ENCODE measurements around the gene PHAF1.

PHAF1 gene

GRCh38 chr16:67176662-67177061 lies 66.9 kb downstream of the PHAF1 start:
- no peak overlapping the region for H3K9ac ChIP-seq (ENCODE audit: low read depth, low read length)
- ATAC-seq (ENCODE audit: insufficient read depth, low read depth) (no peak), DNase-seq (no peak)
- no peak overlapping the region for H3K27ac ChIP-seq (ENCODE audit: low read length)
- peaks cover 13% of the 10 kb centered on the region for H3K79me2 ChIP-seq (ENCODE audit: insufficient read depth, low read length)
- peaks cover 3% of the 10 kb centered on the region for H3K27me3 ChIP-seq (ENCODE audit: insufficient read depth, low read length, poor library complexity)
- H4K20me1 ChIP-seq (ENCODE audit: insufficient read depth, low read length), result peaks cover 16% of the 10 kb centered on the region
- no peak overlapping the region for H3K4me2 ChIP-seq (ENCODE audit: insufficient read depth, low read length)
- no peak overlapping the region for H2AFZ ChIP-seq (ENCODE audit: low read depth, low read length)
- TF ChIP-seq EZH2 (IDR thresholded peaks at IDR 0.05; ENCODE audit: borderline replicate concordance, low read depth, low read length, severe bottlenecking) (no peak), CTCF (IDR thresholded peaks at IDR 0.05; ENCODE audit: borderline replicate concordance, extremely low read depth, low read length, poor library complexity, severe bottlenecking) (no peak)
- peaks cover 29% of the 10 kb centered on the region for H3K4me1 ChIP-seq (ENCODE audit: insufficient read depth, low read length)
- no peaks in the 10 kb centered on the region for H3K36me3 ChIP-seq (ENCODE audit: insufficient read depth, low read length)
- no peak overlapping the region for H3K4me3 ChIP-seq (ENCODE audit: low read depth in 1 of 2, low read length in 2 of 2)
- H3K9me3 ChIP-seq (ENCODE audit: insufficient read depth, low read length, severe bottlenecking), result no peaks in the 10 kb centered on the region

DNA sequence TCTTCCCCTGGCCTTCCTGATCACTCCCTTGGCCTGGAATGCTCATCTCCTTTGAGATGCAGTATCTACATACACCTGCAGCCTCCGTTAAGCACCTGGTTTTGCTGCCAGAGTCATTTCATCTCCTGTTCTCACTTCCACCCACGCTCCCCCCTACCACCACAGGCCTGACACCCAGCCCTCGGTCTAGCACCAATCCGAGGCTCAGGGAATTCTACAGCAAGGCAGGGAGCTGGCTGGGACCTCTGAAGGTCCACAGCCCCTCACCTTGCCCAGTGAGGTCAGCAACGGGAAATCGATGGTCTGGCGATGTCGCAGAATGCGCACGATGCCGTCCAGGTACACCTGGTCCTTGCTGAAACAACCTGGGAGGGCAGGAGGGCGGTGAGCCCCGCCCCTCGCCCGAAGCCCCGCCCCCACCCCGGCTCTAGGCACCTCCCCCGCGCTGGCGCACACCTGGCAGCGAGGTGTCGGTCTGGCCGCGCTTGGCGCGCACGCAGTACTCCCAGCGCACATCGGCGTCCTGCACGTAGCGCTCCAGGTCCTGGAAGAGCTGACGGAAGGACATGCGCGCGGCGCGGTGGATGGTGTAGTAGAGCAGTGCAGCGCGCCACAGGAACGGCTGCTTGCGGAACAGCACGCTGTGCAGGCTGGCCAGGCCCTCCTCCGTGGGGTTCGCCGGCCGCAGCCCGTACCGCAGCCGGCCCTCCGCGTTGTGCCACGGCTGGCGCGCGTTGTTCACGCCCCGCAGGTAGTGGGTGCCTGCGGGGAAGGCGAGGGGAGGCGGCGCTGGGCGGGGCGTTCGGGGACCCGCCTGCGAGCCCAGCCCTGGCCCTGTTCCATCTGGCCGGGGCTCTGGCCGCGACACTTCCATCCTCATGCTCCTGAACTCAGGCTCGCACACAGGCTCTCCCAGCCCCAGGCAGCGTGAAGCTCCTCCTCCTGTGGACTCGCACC lies 68.3 kb downstream of the PHAF1 start:
- Histone ChIP-seq H3K36me3 (ENCODE audit: insufficient read depth, low read length) (no peaks in the 10 kb centered on the region), H4K20me1 (ENCODE audit: insufficient read depth, low read length) (peaks cover 18% of the 10 kb centered on the region), H3K9me3 (ENCODE audit: insufficient read depth, low read length, severe bottlenecking) (no peaks in the 10 kb centered on the region), H3K27me3 (ENCODE audit: insufficient read depth, low read length, poor library complexity) (peaks cover 3% of the 10 kb centered on the region), H3K79me2 (ENCODE audit: insufficient read depth, low read length) (peaks cover 24% of the 10 kb centered on the region), H3K27ac (ENCODE audit: low read length) (no peak overlapping the region), H3K4me2 (ENCODE audit: insufficient read depth, low read length) (no peak overlapping the region), H3K4me3 (ENCODE audit: low read depth in 1 of 2, low read length in 2 of 2) (no peak overlapping the region), H3K4me1 (ENCODE audit: insufficient read depth, low read length) (peaks cover 42% of the 10 kb centered on the region), H3K9ac (ENCODE audit: low read depth, low read length) (no peak overlapping the region), H2AFZ (ENCODE audit: low read depth, low read length) (no peak overlapping the region)
- no peak for ATAC-seq (ENCODE audit: insufficient read depth, low read depth)
- TF ChIP-seq CTCF (IDR thresholded peaks at IDR 0.05; ENCODE audit: borderline replicate concordance, extremely low read depth, low read length, poor library complexity, severe bottlenecking) (no peak), EZH2 (IDR thresholded peaks at IDR 0.05; ENCODE audit: borderline replicate concordance, low read depth, low read length, severe bottlenecking) (no peak)
- no peak for DNase-seq

DNA sequence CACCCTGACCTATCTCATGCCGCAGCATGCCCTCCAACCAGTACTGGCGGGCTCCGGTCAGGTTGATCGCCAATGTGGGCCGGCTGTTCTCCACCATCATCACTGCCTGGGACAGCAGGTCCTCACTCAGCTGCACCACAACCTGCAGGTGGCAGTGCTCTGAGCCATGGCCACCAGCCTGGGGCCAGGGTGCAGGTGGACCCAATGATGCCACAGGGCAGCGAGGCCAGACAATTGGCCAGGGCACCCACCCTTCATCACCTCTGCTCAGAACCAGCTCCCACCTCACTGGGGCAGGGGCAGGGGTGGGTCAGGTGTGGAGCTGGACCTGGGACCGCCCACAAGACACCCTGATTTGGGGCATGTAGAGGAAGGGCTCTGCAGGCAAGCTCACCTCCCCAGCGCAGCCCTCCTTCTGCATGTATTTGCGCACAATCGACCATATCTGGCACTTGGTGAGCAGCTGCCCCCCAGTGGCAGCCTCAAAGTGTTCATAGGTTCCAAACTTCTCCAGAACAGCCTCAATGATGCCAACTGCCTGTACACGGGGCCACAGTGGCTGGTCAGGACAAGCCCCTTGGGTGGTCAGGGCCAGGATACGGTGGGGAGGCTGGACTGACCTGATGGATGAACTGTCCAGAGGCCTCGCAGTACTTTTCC lies 69.8 kb downstream of the PHAF1 start:
- H3K9ac ChIP-seq (ENCODE audit: low read depth, low read length), result no peak overlapping the region; the same call in 1 of the 2 replicates
- no peak overlapping the region for H3K4me2 ChIP-seq (ENCODE audit: insufficient read depth, low read length)
- no peaks in the 10 kb centered on the region for H3K9me3 ChIP-seq (ENCODE audit: insufficient read depth, low read length, severe bottlenecking)
- ATAC-seq (ENCODE audit: insufficient read depth, low read depth), result no peak
- no peak overlapping the region for H2AFZ ChIP-seq (ENCODE audit: low read depth, low read length)
- TF ChIP-seq CTCF (IDR thresholded peaks at IDR 0.05; ENCODE audit: borderline replicate concordance, extremely low read depth, low read length, poor library complexity, severe bottlenecking) (peak; percentile 45), EZH2 (IDR thresholded peaks at IDR 0.05; ENCODE audit: borderline replicate concordance, low read depth, low read length, severe bottlenecking) (no peak)
- no peak overlapping the region for H3K27ac ChIP-seq (ENCODE audit: low read length)
- peaks cover 14% of the 10 kb centered on the region for H4K20me1 ChIP-seq (ENCODE audit: insufficient read depth, low read length)
- no peak overlapping the region for H3K4me3 ChIP-seq (ENCODE audit: low read depth in 1 of 2, low read length in 2 of 2)
- H3K4me1 ChIP-seq (ENCODE audit: insufficient read depth, low read length), result peaks cover 42% of the 10 kb centered on the region
- H3K27me3 ChIP-seq (ENCODE audit: insufficient read depth, low read length, poor library complexity), result no peaks in the 10 kb centered on the region
- H3K79me2 ChIP-seq (ENCODE audit: insufficient read depth, low read length), result peaks cover 28% of the 10 kb centered on the region
- DNase-seq, result no peak
- no peaks in the 10 kb centered on the region for H3K36me3 ChIP-seq (ENCODE audit: insufficient read depth, low read length)

Data from DND-41 (cell line).